HG03457 (cell line): ENCODE results near the gene LUC7L3.
"Not testable (repeated sequence)": the region's sequence is repeated elsewhere in the genome, so short reads cannot be mapped to it uniquely, and the experiment has no call there.

Experiments used
- ATAC-seq: cut with Tn5 transposase; IDR thresholded peaks from one replicate; pipeline ENCODE4 v1.9.1; 2021; ENCODE audit warnings: moderate number of reproducible peaks; ENCODE audit not compliant: unreplicated experiment

The LUC7L3 gene

DNA sequence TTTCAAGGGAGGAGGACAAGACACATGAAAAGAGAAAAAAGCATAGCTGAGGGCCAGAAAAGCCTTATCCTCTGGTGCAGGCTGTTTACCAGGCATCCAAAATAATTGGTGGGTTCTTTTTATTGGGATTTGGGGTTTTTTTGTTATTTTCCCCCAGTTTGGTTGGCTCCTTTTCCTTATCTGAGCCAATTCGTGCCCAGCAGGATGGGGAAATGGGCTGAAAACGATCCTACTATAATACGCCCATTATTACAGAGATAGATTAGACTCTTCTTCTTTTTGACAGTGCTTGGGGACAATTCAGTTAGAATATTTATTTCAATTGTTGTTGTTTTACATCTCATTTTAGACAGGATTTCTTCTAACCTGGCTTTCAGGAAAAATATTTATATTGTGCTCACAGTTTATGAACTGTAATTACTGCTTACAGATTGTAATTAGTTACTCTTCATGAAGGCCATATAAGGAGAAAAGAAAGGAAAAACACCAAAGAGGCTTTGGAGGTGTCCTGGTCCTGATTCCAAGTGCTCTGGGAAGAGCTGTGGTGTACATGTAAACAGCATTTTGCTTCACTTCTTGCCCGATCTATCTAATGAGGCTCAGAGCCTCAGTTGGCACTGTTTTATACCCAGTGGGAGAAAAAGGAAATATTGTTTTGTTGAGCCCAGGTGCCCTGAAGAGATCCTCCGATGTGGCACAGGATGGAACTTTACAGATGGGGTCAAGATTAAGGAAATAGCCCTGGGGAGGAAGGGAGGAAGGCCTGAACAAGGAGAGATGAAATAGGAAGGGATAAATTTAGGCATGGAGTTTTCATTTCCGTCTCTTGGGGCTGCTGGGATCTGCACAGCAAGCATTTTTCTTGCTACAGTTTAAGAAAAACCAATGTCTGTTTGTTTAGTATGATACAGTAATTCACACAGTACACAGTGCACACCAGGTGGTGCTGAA lies 11.1 kb upstream of the LUC7L3 start:
- peak; percentile 7 for ATAC-seq

- ATAC-seq = not testable (repeated sequence)
These were observed 10.3 kb upstream of the LUC7L3 start for GRCh38 chr17:50709053-50709452.

GRCh38 chr17:50710025-50710424 lies 9.4 kb upstream of the LUC7L3 start:
- no peak for ATAC-seq

DNA sequence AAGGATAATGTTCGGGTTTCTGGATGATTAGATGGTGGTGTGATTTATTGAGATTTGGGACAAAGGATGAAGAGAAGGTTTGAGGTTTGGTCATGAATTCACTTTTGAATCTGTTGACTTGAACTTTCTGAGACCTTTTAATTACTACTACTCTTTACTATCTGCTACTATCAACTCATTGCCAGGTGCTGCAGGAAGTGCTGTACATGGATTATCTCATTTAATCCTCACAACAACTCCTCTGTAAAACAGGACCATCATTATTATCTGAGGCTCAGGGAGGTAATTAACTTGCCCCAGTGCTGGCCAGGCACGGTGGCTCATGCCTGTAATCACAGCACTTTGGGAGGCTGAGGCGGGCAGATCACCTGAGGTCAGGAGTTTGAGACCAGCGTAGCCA lies 8.8 kb upstream of the LUC7L3 start:
- ATAC-seq = no peak

- no peak for ATAC-seq
These were observed 6.8 kb upstream of the LUC7L3 start for GRCh38 chr17:50712641-50713040.

GRCh38 chr17:50715471-50715870 lies 3.9 kb upstream of the LUC7L3 start:
- no peak for ATAC-seq

GRCh38 chr17:50719924-50720794 lies 756 bp downstream of the LUC7L3 start:
- ATAC-seq = no peak

DNA sequence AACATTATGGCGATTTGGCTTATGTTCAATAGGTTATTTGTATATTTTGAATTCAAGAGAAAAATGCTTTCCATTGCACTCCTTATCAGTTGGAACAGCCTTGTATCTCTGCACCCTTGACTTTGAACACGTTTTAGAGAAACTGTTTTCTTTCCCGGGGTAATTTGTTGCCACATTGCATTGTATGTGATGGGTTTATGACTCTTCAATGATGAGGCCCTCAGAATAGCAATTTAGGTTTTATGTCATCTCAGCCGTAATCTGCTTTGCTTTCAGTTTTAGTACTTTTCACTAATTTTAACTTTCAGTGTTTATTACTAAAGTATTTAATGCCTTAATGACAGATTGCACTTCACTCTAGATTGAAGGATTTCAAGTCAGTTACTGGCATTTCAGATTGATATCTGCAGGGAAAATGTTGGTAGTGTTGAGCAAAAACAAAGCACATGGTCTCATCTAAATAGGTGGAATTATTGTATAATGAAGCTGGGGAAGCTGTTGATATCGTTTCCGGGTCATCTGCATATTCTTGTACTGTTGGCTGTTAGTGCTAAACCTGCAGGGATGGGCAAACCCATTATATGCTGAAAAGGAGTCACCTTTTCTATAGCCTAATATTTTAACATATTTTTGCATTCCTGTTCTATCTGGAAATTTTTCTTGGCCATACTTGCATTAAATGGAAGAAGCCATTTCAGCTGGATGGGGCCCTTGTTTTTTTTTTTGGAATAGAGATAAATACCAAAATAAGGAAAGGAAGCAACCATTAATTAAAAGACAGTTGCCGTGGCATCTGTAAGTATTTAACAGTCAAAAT lies 2.0 kb downstream of the LUC7L3 start:
- no peak for ATAC-seq

- no peak for ATAC-seq
These were observed 3.3 kb downstream of the LUC7L3 start for GRCh38 chr17:50722746-50723145.

DNA sequence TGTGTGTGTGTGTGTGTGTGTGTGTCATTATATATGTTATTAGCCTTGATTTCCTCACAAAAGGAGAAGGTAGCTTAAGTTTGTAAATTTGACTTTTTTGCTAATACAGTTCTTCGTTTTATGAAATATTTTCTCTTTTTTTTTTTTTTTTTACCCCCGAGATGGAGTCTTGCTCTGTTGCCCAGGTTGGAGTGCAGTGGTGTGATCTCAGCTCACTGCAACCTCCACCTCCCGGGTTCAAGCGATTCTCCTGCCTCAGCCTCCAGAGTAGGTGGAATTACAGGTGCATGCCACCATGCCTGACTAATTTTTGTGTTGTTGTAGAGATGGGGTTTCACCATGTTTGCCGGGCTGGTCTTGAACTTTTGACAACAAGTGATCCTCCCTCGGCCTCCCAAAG lies 5.2 kb downstream of the LUC7L3 start:
- ATAC-seq = not testable (repeated sequence)

DNA sequence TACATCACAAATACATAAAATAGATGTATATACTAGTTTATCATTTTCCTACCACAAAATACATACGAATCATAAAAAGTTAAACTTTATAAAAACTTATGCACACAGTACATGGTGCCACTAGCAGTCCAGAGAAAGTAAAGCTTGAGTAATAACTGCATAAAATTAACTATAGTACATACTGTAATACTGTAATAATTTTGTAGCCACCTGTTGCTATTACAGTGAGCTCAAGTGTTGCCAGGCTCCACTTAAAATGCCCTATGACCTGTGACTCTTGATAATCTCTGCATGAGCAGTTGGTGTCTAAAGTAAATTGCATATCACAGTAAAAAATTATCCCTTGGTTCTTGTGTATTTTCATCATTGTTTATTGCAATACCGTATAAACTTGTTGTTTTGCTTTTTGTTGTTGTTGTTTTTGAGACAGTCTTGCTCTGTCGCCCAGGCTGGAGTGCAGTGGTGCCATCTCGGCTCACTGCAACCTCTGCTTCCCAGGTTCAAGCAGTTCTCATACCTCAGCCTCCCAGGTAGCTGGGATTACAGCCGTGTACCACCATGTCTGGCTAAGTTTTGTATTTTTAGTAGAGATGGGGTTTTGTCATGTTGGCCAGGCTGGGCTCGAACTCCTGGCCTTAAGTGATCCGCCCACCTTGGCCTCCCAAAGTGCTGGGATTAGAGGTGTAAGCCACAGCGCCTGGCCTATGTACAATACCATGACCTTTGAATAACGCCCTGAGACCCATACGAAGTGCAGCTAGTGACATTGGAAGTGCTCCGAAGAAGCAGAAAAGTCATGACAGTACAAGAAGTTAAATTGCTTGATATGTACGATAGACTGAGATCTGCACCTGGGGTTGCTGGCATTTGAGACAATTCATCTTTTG lies 6.6 kb downstream of the LUC7L3 start:
- no peak for ATAC-seq

- no peak for ATAC-seq
These were observed 8.7 kb downstream of the LUC7L3 start for GRCh38 chr17:50728112-50728429.

DNA sequence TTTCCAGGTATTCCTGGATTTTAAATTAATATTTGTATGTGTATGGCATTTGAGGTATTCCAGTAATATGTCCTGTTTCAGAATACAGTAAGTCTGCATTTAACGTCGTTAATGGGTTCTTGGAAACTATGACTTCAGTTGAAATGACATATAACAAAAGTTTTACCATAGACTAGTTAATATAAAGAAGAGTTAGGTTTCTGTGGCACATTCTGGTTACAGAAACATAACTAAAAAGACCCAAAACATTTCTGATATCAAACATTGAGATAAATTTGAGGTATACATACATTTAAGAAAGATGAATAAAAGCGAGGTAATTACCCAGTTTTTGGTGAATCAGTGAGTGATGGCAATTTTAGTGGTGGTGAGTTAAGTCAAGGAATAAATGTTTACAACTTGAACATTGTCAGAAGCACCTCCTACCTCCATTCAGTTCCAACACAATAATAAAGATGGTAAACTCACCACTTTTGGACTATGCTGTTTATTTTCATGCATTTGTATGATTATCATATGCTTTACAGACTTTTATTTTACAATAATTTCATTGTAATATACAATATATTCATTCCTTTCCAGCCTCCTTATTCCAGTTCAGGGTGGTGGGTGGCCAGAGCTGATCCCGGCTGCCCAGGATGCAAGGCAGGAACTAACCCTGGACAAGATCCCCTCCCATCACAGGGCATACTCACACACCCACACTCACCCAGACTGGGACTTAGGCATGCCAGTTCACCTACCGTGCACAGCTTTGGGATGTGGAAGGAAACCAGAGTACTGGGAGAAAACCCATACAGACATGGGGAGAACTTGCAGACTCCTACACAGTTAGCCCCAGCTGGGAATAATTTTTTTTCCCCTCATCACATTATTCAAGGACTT lies 9.7 kb downstream of the LUC7L3 start:
- ATAC-seq = no peak

GRCh38 chr17:50731575-50732460 lies 12.4 kb downstream of the LUC7L3 start:
- no peak for ATAC-seq

GRCh38 chr17:50735287-50735686 lies 15.9 kb downstream of the LUC7L3 start:
- no peak for ATAC-seq

DNA sequence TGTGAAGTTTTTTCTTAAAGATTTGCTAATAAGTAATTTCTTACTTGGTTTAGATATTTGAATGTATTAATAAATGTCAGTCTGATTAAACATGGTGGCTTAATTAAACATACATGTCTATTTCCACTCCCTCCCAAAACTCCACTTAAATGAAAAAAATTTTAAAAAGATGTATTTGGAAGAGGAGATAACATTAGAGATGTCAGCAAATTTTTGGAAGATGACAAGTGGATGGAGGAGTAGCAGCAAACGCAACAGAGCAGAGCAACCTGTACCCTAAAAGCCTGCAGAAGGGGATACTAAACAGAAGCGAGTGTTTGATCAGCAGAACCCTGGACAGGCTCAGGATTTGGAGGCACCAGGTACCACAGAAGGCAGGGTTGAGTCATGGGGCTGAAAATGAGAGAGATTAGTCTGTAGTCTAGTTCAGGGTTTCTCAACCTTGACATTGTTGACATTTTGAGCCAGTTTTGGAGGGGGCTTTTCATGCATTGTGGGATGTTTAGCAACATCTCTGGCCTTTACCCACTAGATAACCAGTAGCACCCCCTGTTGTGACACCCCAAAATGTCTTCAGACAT lies 17.8 kb downstream of the LUC7L3 start:
- ATAC-seq = no peak

- ATAC-seq = no peak
These were observed 19.7 kb downstream of the LUC7L3 start for GRCh38 chr17:50739098-50739497.

- no peak for ATAC-seq
These were observed 26.2 kb downstream of the LUC7L3 start for GRCh38 chr17:50745631-50746030.
